Globus pallidus (tissue), 1 donor: ENCODE data around the gene WNK1.
"Not testable (repeated sequence)": the region's sequence is repeated elsewhere in the genome, so short reads cannot be mapped to it uniquely, and the experiment has no call there.

Experiments used
- DNase-seq: peaks from one replicate; pipeline ENCODE4 v3.0.0-alpha.2; 2015; ENCODE audit warnings: low spot score

Gene WNK1

DNA sequence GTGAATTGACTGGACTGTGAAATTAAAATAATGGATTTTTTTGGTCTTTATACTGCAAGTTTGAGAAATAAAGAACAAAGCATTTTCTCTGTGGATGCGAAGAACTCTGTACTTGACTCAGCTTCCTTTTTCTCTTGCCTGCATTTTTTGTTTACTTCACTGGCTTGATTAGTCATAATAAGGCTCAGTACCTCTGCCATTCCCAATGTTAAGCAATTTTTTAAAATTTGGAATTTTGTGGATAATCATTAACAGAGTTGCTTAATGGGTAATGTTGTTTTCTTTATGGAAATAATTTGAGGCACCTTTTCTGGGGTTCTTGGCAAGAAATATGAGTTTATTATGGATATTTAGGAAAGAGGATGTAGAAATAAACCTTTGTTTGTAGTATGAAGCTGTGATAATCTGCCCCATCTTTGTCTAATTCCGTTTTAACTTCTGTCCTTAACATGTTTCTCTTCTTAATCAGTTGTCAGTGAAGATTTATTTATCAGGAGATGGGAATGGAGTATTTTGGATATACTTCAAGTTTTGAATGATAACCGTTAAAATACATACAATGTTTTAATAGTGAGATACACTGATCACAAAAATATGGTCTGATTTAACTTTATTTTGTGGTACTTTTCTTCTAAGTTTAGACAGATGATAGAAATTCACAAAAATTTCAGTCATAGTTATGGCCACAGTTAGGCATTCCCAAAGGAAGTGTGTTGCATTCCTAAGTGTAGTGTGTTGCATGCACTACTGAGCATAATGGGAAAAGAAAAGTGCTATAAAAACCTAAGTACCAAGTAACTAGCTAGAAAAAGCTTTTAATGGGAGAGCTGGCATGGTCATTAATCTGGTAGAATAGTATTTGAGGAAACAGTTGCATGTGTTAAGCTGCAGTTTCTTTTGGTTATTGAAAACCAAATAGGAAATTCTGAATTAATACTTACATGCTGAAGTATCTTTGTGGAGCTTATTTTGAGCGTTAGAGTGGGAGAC is 27.7 kb downstream of the WNK1 start:
- DNase-seq, result no peak

DNA sequence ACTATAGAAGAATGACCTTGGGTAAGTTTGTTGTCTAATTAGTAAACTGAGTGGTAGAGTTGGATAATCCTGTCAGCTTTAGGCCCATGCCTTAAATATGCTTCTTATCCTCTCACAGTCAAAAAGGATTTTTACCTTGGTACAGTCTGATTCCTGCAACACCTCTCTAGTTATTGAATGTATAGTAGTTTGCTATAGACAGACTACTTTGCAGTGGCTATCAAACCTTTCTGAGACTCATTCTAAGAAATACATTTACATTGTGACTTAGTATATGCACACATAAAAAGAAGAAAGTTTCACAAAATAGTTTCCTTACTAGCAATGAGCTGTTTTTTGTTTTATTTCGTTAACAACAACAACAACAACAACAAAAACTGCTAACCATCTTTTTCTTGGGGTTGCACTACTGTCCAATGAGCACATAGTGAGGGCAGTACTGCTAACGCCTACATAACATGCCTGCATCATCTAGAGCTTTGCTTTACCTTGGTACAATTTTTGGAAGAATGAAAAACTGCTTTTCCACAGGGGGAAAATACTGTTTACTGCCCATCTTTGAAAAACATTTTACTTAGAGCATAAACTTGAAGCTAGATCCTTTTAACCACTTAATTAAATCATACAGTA is 28.5 kb downstream of the WNK1 start:
- no peak for DNase-seq

DNA sequence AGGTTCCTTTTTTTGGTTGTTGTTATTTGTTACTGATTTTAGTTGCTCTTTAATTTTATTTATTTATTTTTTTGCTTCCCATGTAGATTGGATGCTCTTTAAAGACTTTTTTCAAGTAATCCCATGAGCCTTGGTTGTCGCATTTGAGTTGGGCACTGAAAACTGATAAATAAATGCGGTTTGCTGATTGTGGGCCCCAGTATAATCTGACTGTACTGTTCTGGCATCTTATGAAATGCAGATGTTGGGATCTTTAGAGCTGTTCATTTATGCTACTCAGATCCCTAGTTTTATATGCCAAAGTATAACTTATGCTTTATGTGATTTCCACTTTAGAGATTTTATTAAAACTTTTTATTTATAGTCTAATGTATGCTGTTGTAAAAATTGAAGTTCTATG is 33.3 kb downstream of the WNK1 start:
- DNase-seq, result no peak

DNA sequence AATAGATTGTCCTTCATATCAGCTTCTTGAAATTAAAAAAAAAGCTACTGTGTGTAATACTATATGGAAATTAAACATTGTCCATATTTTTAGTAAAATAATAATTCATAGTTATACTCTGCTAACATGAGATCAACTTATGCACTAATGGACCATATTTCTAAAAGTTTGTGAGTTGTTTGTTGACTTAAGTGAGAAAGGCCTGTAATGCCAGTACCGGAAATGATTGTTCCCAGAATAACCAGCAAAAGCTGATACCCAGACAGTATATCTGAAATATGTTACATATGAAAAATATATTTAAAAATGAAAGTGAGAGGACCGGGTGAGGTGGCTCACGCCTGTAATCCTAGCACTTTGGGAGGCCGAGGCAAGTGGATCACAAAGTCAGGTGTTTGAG is 35.9 kb downstream of the WNK1 start:
- no peak for DNase-seq

DNA sequence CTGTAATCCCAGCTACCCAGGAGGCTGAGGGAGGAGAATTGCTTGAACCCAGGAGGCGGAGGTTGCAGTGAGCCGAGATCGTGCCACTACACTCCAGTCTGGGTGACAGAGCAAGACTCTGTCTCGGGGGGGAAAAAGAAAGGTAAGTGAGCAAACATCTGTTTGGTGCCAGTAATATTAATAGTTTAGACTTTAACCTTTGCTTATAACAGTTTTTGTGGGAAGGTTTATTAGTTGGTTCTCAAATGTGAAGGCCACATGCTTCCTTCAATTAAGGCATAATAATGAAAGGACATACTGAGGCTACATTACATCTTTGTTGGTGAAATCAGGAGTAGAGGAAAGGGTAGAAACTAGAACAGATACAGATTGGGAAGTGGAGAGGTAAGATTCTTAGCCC is 36.4 kb downstream of the WNK1 start:
- not testable (repeated sequence) for DNase-seq

DNA sequence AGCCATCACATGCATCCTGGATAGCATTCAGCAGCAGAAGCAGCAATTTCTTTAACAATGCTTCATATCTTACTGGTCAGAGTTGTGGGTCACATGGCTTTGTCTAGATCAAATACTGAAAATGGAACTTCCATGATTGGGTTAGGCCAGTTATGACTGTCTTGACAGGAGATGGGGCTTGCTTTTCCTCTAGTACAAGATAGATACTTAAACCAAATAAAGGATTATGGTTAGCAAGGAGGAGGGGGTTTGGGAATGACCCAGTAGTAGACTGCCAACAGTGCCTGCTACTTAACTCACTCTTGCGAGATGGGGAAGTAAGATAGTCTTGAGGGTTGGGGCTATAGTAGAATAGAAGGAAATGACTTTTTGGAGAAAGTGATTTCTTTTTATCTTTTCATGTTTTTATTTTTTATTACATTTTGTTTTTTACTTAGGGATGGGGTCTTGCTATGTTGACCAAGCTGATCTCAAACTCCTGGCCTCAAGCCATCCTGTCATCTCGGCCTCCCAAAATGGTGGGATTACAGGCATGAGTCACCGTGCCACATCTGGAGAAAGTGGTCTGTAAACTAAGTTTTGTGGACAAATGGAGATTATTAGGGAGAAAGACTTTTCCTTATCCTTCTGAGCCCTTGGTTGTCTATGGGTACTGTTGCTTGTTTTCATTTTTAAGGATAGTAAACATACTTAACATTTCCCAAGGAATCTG is 37.6 kb downstream of the WNK1 start:
- no peak for DNase-seq

DNA sequence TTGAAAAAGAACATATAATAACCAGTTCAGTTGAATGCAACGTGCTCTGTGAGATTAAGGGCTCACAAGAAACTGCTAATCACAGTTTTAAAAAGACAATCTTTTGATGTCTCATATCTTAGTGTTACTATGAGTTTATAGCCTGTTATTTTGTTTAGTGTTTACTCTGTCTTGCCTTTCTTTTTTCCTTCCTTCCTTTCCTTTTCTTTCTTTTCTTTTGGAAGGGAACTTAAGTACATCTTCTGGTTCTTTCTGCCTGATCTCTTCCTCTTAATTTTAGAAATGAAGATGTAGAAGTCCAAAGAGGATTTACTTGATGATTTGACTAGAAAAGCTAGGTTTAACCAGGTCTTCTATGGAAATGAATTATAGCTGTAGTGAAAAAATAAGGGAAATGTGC is 38.2 kb downstream of the WNK1 start:
- DNase-seq, result no peak

DNA sequence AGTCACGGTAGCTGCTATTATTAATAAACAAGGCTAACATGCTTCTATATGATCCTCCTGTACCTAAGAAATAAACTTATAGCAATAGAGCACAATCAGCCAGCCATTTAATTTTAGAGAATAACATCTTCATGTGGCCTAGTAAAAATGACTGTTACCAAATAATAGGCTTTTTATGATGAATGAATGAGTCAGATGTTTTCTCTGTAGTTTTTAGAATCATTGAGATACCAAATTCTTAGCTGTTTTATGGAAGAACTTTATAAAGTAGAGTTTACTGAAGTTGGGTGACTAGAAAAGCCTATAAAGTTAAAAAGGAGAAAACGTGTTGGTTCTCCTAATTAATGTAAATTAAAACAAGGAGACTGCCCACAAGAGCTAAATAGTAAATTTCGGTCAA is 40.7 kb downstream of the WNK1 start:
- no peak for DNase-seq

DNA sequence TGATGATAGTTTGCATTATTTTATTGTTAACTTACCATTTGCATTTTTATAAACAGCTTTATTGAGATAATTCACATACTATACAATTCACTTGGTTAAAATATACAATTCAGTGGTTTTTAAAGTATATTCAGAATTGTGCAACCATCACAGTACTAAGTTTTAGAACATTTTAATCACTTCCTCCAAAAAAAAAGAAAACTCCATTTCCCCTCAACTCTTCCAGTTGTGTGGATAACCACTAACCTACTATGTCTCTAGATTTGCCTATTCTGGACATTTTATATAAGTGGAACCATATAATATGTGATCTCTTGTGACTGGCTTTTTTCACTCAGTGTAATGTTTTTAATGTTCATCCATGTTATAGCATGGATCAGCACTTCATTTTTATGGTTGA is 41.3 kb downstream of the WNK1 start:
- DNase-seq, result no peak

DNA sequence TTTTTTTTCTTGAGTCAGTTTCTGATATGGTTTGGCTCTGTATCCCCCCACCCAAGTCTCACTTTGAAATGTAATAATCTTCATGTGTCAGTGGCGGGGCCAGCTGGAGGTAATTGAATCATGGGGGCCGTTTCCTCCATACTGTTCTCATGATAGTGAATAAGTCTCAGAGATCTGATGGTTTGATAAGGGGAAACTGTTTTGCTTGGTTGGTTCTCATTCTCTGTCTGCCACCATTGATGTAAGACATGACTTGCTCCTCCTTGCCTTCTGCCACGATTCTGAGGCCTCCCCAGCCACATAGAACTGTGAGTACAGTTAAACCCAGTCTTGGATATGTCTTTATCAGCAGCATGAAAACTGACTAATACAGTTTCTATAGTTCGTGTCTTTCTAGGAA is 42.9 kb downstream of the WNK1 start:
- DNase-seq, result no peak

DNA sequence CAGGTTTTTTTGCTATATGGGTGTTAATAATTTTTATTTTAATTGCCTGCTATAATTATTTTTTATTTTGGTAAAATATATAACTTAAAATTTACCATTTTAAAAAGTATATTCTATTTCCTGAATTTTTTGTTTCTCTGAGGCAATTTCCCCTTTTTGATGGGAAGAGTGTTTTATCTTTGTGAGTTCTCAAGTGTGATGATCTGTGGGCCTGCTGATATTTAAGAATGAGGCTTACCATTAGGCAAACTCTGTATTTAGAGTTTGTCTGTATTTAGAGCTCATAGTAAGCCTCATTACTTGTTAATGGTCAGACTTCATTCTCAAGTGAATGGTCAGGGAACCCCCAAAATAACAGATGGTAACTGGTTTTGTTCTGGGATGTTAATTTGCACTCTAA is 48.0 kb downstream of the WNK1 start:
- DNase-seq, result no peak

DNA sequence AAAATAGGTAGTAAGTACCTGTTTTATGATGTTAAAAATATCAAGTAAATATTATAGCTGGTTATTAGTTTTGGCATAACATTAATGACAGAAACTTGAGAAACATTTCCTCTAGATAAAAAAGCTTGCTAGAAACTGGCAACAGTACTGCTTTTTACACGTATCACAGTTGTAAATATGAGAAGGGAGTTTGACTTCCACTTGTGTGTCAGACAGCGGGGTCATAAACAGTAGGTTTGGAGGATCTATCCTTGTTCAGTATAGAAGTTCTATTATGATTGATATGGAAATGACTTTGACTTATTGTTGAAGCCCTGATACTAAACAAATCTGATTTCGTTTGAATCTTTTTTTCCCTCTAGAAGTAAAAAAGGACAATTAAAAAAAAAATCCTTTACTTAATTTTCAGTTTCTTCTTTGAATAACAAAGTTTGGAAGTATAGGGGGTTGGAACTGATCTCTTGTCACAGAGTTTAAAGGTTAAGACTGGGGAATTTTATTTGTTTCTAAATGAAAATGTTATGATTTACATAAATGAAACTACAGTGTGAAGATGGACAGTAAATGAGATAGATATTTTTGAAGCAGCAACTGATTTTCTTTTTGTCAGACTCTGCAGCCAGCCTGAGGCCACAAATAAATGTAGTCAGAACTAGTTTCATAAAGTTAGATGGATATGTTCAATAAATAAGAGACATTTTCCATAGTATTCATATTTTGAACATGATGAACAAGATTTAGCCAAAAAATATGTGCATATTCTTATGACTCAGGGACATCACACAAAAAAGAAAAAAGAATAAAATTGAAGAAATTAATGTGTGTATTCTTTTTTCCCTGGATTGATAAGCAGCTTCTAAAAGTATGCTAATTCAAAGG is 50.1 kb downstream of the WNK1 start:
- DNase-seq, result no peak

DNA sequence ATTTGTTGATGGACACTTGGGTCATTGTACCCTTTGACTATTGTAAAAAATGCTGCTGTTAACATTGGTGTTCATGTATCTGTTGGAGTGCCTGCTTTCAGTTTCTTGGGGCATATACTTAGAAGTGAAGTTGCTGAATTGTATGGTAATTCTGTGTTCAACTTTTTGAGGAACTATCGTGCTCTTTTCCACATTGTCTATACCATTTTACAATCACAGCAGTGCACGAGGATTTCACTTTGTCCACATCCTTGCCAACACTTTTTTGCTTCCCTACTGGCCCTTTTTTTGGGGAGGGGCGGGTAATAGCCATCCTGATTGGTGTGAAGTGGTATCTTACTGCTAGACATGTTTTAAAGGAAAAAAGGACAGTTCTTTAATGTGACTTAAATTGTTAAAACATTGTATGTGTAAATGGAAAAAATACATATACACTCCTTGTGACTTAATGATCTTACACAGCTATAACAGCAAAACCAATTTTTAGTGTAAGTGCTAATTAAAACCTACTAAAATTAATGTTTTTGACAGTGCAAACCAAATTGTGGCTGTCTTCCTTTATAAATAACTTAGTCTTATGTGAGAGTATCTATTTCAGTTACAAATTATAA is 52.7 kb downstream of the WNK1 start:
- DNase-seq, result no peak

DNA sequence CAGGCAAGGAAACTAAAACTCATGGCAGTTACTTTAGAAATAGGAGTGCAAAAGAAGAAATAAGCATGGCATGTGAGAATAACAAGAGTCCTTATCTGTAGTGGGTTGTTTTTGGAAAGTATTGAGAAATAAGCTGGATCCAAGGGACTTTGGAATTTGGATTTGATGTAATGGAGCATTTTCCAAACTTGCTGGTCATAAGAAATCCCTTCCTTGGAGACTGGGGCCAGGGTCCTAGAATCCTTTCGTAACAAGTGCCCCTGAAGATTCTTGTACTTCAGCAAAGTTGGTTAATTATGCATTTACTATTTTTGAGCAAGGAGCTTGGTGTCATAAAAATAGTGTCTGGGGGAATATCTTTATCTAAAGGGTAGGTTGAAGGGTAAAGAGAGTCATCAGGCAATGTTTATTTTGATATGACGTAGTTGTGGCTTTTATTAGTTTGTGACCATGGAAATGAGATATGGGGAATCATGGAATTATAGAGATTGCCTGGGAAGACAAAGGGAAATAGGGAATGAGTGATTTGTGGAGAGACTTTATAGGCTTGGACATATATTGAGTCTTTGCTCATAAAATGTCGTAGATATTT is 53.9 kb downstream of the WNK1 start:
- no peak for DNase-seq

DNA sequence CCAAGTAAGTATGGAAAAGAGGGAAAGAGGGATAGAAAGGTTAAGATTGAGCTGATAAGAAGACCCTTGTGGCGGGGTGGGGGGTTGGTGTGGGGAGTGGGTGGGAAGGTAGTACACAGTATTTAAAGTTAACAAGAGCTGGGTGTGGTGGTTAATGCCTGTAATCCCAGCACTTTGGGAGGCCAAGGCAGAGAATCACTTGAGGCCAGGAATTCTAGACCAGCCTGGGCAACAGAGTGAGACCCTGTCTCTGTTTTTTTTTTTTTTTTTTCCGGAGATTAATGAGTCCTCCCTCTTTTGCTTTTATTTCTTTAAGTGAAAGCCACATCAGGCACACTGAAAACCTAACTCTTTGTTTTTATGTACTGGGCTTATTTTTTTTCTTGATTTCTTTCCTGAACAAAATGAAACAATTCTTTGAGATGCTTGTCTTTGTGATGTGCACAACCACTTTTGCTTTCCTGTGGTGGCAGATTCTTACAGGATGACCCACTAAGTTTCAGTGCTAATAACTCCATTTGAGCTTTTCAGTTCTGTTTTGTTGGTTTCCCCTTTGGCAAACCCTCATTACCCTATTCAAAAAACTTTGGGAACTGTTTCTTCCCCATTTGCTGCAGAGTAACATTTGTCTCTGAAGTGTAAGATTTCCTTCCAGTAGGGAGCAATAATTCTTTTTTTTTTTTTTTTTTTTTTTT is 54.8 kb downstream of the WNK1 start:
- peak; percentile 27 for DNase-seq

DNA sequence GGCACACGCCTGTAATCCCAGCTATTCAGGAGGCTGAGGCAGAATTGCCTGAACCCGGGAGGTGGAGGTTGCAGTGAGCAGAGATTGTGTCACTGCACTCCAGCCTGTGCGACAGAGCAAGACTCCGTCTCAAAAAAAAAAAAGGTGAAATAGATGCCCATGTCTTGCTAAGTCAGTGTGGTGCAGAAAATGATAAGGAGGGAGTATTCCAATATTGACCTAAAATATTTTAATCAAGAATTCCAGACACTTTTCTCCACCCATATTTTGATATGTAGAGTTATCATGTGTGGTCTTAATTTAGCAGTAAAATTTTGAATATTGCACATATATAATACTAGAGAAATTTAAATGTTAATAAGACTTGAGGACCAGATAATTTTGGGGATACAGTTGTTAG is 57.7 kb downstream of the WNK1 start:
- no peak for DNase-seq

DNA sequence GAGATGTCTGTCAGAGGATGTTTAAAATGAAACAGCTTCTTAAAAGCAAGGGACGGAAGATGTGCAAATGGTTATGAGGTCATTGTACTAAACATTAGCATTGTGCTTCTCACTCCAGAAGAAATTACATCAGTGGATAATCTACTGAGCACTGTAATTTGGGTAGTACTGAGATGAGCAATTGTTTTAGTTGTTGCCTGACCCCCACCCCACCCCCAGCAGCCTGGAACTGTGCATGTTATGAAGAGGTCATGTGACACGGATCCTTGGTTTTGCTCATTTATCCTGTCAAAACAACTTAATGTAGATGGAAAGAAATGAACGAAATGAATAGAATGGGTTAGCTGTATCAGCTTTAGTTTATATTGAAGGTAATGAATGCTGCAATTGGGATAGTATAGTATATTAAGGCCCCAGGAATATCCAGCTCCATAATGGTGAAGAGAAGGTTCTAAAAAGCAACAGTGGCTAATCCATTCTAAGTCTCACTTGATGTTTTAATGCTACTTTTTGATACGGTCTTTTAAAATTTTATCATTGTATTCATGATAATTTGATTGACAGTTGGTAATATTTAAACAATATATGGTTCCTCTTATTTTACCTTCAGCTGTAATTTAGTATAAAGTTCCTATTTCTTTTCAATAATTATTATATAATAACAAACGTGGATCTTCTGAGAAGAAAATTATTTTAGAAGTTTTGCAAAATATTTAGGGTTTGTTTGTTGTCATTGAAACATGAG is 58.5 kb downstream of the WNK1 start:
- peak; percentile 50 for DNase-seq

DNA sequence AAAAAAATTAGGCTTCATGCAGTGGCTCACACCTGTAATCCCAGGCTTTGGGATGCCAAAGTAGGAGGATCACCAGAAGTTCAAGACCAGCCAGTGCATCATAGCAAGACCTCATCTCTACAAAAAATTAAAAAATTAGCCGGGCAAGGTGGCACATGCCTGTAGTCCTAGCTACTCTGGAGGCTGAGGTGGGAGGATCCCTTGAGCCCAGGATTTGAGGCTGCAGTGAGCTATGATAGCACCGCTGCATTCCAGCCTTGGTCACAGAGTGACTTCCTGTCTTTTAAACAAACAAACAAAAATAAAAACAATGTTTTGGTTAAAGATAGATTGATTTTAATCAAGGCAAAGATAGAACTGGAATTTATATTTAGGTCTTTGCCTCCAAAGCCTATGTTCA is 60.6 kb downstream of the WNK1 start:
- DNase-seq, result no peak

DNA sequence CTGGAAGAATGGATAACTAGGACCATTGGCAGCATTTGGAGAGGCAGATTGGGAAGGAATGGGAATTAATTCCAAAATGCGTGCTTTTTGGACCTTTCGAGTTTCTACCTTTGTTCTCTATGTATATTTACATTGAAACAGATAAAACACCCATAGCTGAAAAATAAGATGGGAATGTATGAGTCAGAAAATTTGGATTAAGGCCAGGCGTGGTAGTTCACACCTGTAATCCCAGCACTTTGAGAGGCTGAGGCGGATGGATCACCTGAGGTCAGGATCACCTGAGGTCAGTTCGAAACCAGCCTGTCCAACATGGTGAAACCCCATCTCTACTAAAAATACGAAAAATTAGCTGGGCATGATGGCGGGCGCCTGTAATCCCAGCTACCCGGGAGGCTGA is 65.1 kb downstream of the WNK1 start:
- DNase-seq, result not testable (repeated sequence)
